HepG2 (cell line): ENCODE results near the gene VAT1L.

Experiments used
- GATAD2A ChIP-seq: IDR thresholded peaks from 2 replicates; pipeline ENCODE4 v1.6.1; 2016
- TBP ChIP-seq: sonication (generic); formaldehyde crosslinking; IDR thresholded peaks from 2 replicates; pipeline ENCODE4 v1.5.0; 2020; ENCODE audit warnings: missing genetic modification reagents
- TF ChIP-seq, protein P1 (sequence below): sonication (generic); formaldehyde crosslinking; IDR thresholded peaks from 2 replicates; pipeline ENCODE4 v1.5.0; 2020; ENCODE audit warnings: mild to moderate bottlenecking, missing genetic modification reagents, moderate library complexity

DNA sequence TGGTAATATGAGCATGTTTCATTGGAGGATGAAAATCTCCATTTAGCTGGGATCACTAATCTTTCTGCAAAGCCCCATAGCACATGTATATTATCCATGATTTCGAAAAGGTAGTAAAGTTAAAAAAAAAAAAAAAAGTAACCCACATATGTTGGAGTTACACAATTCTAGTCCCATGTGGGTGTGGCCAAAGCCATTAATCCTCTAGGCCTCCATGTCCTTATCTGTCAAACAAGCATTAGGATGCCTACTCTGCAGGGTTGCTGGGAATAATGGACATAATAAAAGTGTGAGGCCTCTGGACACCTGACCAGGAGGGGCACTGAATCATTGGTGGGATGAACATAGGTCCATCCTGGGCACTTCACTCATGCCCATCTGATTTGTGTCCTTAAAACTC, 29.2 kb upstream of the VAT1L start:
- TF ChIP-seq TBP (no peak), GATAD2A (CRISPR knock-in tag) (no peak)
- TF ChIP-seq, protein P1, sequence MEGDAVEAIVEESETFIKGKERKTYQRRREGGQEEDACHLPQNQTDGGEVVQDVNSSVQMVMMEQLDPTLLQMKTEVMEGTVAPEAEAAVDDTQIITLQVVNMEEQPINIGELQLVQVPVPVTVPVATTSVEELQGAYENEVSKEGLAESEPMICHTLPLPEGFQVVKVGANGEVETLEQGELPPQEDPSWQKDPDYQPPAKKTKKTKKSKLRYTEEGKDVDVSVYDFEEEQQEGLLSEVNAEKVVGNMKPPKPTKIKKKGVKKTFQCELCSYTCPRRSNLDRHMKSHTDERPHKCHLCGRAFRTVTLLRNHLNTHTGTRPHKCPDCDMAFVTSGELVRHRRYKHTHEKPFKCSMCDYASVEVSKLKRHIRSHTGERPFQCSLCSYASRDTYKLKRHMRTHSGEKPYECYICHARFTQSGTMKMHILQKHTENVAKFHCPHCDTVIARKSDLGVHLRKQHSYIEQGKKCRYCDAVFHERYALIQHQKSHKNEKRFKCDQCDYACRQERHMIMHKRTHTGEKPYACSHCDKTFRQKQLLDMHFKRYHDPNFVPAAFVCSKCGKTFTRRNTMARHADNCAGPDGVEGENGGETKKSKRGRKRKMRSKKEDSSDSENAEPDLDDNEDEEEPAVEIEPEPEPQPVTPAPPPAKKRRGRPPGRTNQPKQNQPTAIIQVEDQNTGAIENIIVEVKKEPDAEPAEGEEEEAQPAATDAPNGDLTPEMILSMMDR (CRISPR knock-in tag): no peak
